MM.1S (cell line): ENCODE data around the gene BCL3.

Experiments
- DNase-seq: peaks from one replicate; pipeline ENCODE4 v3.0.0-alpha.2; 2015
- H2AFZ ChIP-seq: fragments of 300-600 bp; sonication (generic); 2 replicates; pipeline ENCODE4 v1.6.0; 2016; ENCODE audit warnings: antibody characterized with exemption, low read length
- H3F3A ChIP-seq: fragments of 300-600 bp; sonication (generic); 2 replicates; pipeline ENCODE4 v1.6.1; 2016; ENCODE audit warnings: mild to moderate bottlenecking, antibody characterized with exemption, low read length, moderate library complexity, mixed read lengths; ENCODE audit not compliant: insufficient read depth
- H3K27ac ChIP-seq: fragments of 300-600 bp; sonication (generic); 2 replicates; pipeline ENCODE4 v1.5.1; 2016; ENCODE audit warnings: mild to moderate bottlenecking, low read length
- H3K27me3 ChIP-seq: fragments of 300-600 bp; sonication (generic); replicated peaks from 2 replicates; pipeline ENCODE4 v1.6.0; 2016; ENCODE audit warnings: low read length; ENCODE audit not compliant: insufficient read depth
- H3K36me3 ChIP-seq: fragments of 300-600 bp; sonication (generic); replicated peaks from 2 replicates; pipeline ENCODE4 v1.6.1; 2016; ENCODE audit warnings: mild to moderate bottlenecking, low read length, mixed read lengths; ENCODE audit not compliant: insufficient read depth
- H3K4me1 ChIP-seq: fragments of 300-600 bp; sonication (generic); 2 replicates; pipeline ENCODE4 v1.6.1; 2016; ENCODE audit warnings: low read length, mixed read lengths
- H3K4me2 ChIP-seq: fragments of 300-600 bp; sonication (generic); 2 replicates; pipeline ENCODE4 v1.6.0; 2016; ENCODE audit warnings: low read depth, low read length
- H3K4me3 ChIP-seq: fragments of 300-600 bp; sonication (generic); 2 replicates; pipeline ENCODE4 v1.5.1; 2016; ENCODE audit warnings: low read length, mixed read lengths
- H3K79me2 ChIP-seq: fragments of 300-600 bp; sonication (generic); 2 replicates; pipeline ENCODE4 v1.6.1; 2016; ENCODE audit warnings: mixed run types, low read length, mixed read lengths
- H3K9ac ChIP-seq: fragments of 300-600 bp; sonication (generic); 2 replicates; pipeline ENCODE4 v1.6.1; 2016; ENCODE audit warnings: low read length, mixed read lengths
- H3K9me2 ChIP-seq: fragments of 300-600 bp; sonication (generic); replicated peaks from 2 replicates; pipeline ENCODE4 v1.6.1; 2016; ENCODE audit warnings: mild to moderate bottlenecking, low read length, mixed read lengths; ENCODE audit not compliant: insufficient read depth
- H3K9me3 ChIP-seq: fragments of 300-600 bp; sonication (generic); replicated peaks from 2 replicates; pipeline ENCODE4 v1.6.1; 2016; ENCODE audit warnings: mild to moderate bottlenecking, low read length, mixed read lengths; ENCODE audit not compliant: insufficient read depth
- H4K20me1 ChIP-seq: fragments of 300-600 bp; sonication (generic); 2 replicates; pipeline ENCODE4 v1.6.1; 2016; ENCODE audit warnings: mild to moderate bottlenecking, low read length, moderate library complexity, mixed read lengths; ENCODE audit not compliant: insufficient read depth
- EZH2 ChIP-seq: fragments of 300-600 bp; sonication (generic); optimal IDR thresholded peaks from 2 replicates; pipeline ENCODE3; 2017; ENCODE audit warnings: low read depth, mild to moderate bottlenecking, antibody characterized with exemption, low read length, mixed read lengths
- EZH2phosphoT487 ChIP-seq: fragments of 300-600 bp; sonication (generic); IDR thresholded peaks from 2 replicates; pipeline ENCODE4 v1.6.1; 2018; ENCODE audit warnings: antibody characterized with exemption, low read length
- TF ChIP-seq, protein P1 (sequence below): fragments of 300-600 bp; sonication (generic); IDR thresholded peaks from 2 replicates; pipeline ENCODE4 v1.5.1; 2016; ENCODE audit warnings: antibody characterized with exemption, low read length, mixed read lengths

The BCL3 gene

DNA sequence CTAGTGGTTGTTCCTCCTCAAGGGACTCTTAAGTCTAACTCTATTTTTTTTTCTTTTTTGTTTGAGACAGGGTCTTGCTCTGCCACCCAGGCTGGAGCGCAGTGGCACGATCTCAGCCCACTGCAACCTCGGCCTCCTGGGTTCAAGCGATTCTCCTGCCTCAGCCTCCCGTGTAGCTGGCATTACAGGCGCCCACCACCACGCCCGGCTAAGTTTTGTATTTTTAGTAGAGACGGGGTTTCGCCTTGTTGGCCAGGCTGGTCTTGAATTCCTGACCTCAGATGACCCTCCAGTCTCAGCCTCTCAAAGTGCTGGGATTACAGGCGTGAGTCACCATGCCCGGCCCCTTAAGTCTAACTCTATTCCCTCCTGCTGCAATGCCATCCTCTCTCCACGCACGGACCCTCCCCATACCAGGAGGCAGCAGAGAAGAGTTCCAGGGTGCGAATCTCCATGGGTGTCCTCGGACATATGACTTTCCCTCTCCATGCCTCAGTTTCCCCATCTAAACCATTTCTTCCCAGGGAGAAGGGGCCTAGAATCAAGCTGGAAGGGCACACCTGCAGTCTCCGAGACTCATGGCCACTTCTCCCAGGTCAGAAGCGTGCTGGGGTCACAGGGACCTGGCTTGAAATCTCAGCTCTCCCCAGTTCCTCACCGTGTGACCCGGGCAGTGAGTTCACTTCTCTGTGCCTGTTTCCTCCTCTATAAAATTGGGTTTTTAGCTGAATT lies 6.0 kb upstream of the BCL3 start:
- no peak overlapping the region for H3K9ac ChIP-seq
- no peak overlapping the region for H3K27ac ChIP-seq
- no peak for DNase-seq
- 0 out of 2 replicates have a peak, but pooled peaks cover 4% of the 10 kb centered on the region for H3F3A ChIP-seq
- no peaks in the 10 kb centered on the region for H3K79me2 ChIP-seq
- H3K36me3 ChIP-seq: no peaks in the 10 kb centered on the region
- no peak overlapping the region for H2AFZ ChIP-seq
- no peak overlapping the region for H3K4me3 ChIP-seq
- TF ChIP-seq, protein P1, sequence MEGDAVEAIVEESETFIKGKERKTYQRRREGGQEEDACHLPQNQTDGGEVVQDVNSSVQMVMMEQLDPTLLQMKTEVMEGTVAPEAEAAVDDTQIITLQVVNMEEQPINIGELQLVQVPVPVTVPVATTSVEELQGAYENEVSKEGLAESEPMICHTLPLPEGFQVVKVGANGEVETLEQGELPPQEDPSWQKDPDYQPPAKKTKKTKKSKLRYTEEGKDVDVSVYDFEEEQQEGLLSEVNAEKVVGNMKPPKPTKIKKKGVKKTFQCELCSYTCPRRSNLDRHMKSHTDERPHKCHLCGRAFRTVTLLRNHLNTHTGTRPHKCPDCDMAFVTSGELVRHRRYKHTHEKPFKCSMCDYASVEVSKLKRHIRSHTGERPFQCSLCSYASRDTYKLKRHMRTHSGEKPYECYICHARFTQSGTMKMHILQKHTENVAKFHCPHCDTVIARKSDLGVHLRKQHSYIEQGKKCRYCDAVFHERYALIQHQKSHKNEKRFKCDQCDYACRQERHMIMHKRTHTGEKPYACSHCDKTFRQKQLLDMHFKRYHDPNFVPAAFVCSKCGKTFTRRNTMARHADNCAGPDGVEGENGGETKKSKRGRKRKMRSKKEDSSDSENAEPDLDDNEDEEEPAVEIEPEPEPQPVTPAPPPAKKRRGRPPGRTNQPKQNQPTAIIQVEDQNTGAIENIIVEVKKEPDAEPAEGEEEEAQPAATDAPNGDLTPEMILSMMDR: no peak
- no peak for TF ChIP-seq EZH2phosphoT487
- TF ChIP-seq EZH2: no peak
- H3K9me3 ChIP-seq: no peaks in the 10 kb centered on the region
- no peaks in the 10 kb centered on the region for H4K20me1 ChIP-seq
- peaks cover 4% of the 10 kb centered on the region; the same call in 1 of the 2 replicates for H3K4me1 ChIP-seq
- H3K27me3 ChIP-seq: 0 out of 2 replicates have a peak, but pooled peaks cover 18% of the 10 kb centered on the region
- H3K9me2 ChIP-seq: no peaks in the 10 kb centered on the region
- H3K4me2 ChIP-seq: no peak overlapping the region

DNA sequence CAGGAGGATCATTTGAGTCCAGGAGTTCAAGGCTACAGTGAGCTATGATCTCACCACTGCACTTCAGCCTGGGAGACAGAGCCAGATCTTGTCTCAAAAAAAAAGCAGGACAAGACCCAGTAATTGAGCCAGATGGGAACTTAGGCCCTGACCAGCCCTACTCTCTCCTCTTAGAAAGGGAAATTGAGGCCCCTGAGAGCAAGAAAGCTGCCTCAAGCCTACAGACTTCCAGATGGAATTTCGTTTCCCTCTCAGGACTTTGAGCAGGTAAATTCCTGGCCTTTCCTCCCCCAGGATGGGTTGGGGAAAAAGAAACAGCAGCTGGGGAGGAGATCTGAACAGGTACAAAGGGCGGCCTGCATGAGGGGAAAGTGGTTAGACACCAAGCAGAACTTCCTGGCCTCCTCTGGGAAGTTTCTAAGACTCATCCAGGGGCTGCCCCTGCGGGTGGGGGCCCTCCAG lies 3.6 kb upstream of the BCL3 start:
- no peak overlapping the region for H3K4me3 ChIP-seq
- no peaks in the 10 kb centered on the region for H3K36me3 ChIP-seq
- 0 out of 2 replicates have a peak, but pooled peaks cover 11% of the 10 kb centered on the region for H3K27me3 ChIP-seq
- H3K4me1 ChIP-seq: peaks cover 14% of the 10 kb centered on the region
- no peaks in the 10 kb centered on the region for H3K9me3 ChIP-seq
- no peak for DNase-seq
- TF ChIP-seq EZH2phosphoT487: no peak
- no peak for TF ChIP-seq EZH2
- TF ChIP-seq, protein P1: no peak
- H3K4me2 ChIP-seq: no peak overlapping the region
- H3K79me2 ChIP-seq: peaks cover 11% of the 10 kb centered on the region
- H3F3A ChIP-seq: peaks cover 10% of the 10 kb centered on the region
- H3K9ac ChIP-seq: no peak overlapping the region
- H3K27ac ChIP-seq: no peak overlapping the region
- no peak overlapping the region for H2AFZ ChIP-seq
- H3K9me2 ChIP-seq: no peaks in the 10 kb centered on the region
- no peaks in the 10 kb centered on the region for H4K20me1 ChIP-seq

DNA sequence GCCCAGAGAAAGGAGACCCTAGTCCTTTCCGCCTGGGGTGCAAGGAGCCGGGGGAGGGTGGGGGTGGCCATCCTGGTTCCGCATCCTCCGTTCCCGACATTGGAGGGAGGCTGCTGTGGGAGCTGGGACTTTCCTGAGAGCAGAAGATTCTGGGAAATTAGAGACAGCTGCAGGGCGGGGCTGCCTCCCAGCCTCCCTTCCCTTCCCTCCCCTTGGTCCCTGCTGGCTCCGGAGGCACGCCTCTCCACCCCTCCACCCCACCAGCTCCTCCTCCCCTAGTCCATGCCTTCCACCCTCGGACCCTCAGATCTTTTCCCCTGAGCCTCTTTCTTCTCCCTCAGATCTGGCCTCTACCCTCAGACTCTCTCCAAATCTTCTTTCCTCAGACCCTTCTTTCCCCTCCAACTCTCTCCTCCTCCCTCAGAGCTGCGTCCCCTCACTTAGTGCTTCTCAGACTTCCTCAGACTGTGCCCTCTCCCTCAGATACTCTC lies 3.1 kb upstream of the BCL3 start:
- Histone ChIP-seq H3K4me1 (peaks cover 16% of the 10 kb centered on the region), H3K79me2 (peaks cover 16% of the 10 kb centered on the region), H2AFZ (no peak overlapping the region), H4K20me1 (no peaks in the 10 kb centered on the region), H3K9me2 (no peaks in the 10 kb centered on the region), H3K36me3 (no peaks in the 10 kb centered on the region), H3K9ac (no peak overlapping the region), H3K27me3 (0 out of 2 replicates have a peak, but pooled peaks cover 11% of the 10 kb centered on the region), H3K27ac (no peak overlapping the region), H3K4me3 (no peak overlapping the region), H3K4me2 (no peak overlapping the region), H3F3A (peaks cover 10% of the 10 kb centered on the region), H3K9me3 (no peaks in the 10 kb centered on the region)
- TF ChIP-seq EZH2phosphoT487 (no peak), EZH2 (no peak)
- TF ChIP-seq, protein P1: no peak
- no peak for DNase-seq
